Neural cell (in vitro differentiated cells): ENCODE results near the gene PLXNA4. TPM values are rescaled to one million over a fixed set of nuclear protein-coding genes. Genes with fewer than 3 reads are reported as not detected.
A peak's percentile ranks its signal among the peaks of the same experiment; 100 is the strongest.

Experiments used
- H2AFZ ChIP-seq: fragments of 200-600, 300-800 bp; sonication (generic), shearing (Covaris generic); 2 replicates; pipeline ENCODE4 v1.6.0; 2014; ENCODE audit warnings: low read depth, mild to moderate bottlenecking, antibody characterized with exemption, low read length, moderate library complexity
- H3F3A ChIP-seq: fragments of 200-600 bp; shearing (Covaris generic); 2 replicates; pipeline ENCODE4 v1.6.1; 2016; ENCODE audit warnings: mild to moderate bottlenecking, moderate library complexity, mixed read lengths, antibody characterized with exemption, low read length; ENCODE audit not compliant: insufficient read depth, poor library complexity, severe bottlenecking
- H3K27ac ChIP-seq: fragments of 200-600, 300-800 bp; sonication (generic), shearing (Covaris generic); 2 replicates; pipeline ENCODE4 v1.5.1; 2014; ENCODE audit warnings: mild to moderate bottlenecking, low read length, moderate library complexity
- H3K27me3 ChIP-seq: fragments of 300-800, 200-600 bp; sonication (generic), shearing (Covaris generic); 2 replicates; pipeline ENCODE4 v1.6.0; 2014; ENCODE audit warnings: mild to moderate bottlenecking, low read depth, low read length, moderate library complexity; ENCODE audit not compliant: insufficient read depth
- H3K36me3 ChIP-seq: fragments of 300-800, 200-600 bp; sonication (generic), shearing (Covaris generic); 2 replicates; pipeline ENCODE4 v1.5.1; 2014; ENCODE audit warnings: mild to moderate bottlenecking, antibody characterized with exemption, low read length, moderate library complexity; ENCODE audit not compliant: insufficient read depth
- H3K4me2 ChIP-seq: fragments of 300-800, 200-600 bp; sonication (generic), shearing (Covaris generic); 2 replicates; pipeline ENCODE4 v1.6.0; 2014; ENCODE audit warnings: mild to moderate bottlenecking, low read length
- H3K4me3 ChIP-seq: fragments of 300-800, 200-600 bp; sonication (generic), shearing (Covaris generic); 2 replicates; pipeline ENCODE4 v1.5.1; 2014; ENCODE audit warnings: mild to moderate bottlenecking, low read length, moderate library complexity
- H3K79me2 ChIP-seq: fragments of 200-600 bp; shearing (Covaris generic); replicated peaks from 2 replicates; pipeline ENCODE4 v1.6.0; 2014; ENCODE audit warnings: mild to moderate bottlenecking, low read length, moderate library complexity; ENCODE audit not compliant: insufficient read depth
- H3K9ac ChIP-seq: fragments of 300-800, 200-600 bp; sonication (generic), shearing (Covaris generic); 2 replicates; pipeline ENCODE4 v1.6.1; 2016; ENCODE audit warnings: mild to moderate bottlenecking, low read length, mixed read lengths
- H3K9me2 ChIP-seq: fragments of 200-600 bp; shearing (Covaris generic); 2 replicates; pipeline ENCODE4 v1.6.1; 2016; ENCODE audit warnings: mild to moderate bottlenecking, low read length, mixed read lengths; ENCODE audit not compliant: insufficient read depth
- H3K9me3 ChIP-seq: fragments of 200-600, 300-800 bp; sonication (generic), shearing (Covaris generic); 2 replicates; pipeline ENCODE4 v1.6.1; 2016; ENCODE audit warnings: mild to moderate bottlenecking, mixed run types, low read length, moderate library complexity, mixed read lengths
- H4K20me1 ChIP-seq: fragments of 200-600 bp; shearing (Covaris generic); 2 replicates; pipeline ENCODE4 v1.6.1; 2016; ENCODE audit warnings: mild to moderate bottlenecking, mixed run types; ENCODE audit not compliant: insufficient read depth
- EP300 ChIP-seq: fragments of 450-650 bp; conservative IDR thresholded peaks from 2 replicates; pipeline ENCODE4 v1.6.1; 2014; ENCODE audit warnings: antibody characterized with exemption, mild to moderate bottlenecking, moderate library complexity; ENCODE audit not compliant: poor library complexity, severe bottlenecking
- EZH2 ChIP-seq: fragments of 200-600, 300-800 bp; shearing (Covaris generic), sonication (generic); IDR thresholded peaks from 2 replicates; pipeline ENCODE4 v1.6.1; 2014; ENCODE audit warnings: antibody characterized with exemption, low read length, borderline replicate concordance, mild to moderate bottlenecking; ENCODE audit not compliant: insufficient read depth, poor library complexity, severe bottlenecking
- MXI1 ChIP-seq: fragments of 450-650 bp; conservative IDR thresholded peaks from 2 replicates; pipeline ENCODE4 v1.6.1; 2014; ENCODE audit warnings: antibody characterized with exemption, mild to moderate bottlenecking; ENCODE audit not compliant: poor library complexity, severe bottlenecking
- POLR2AphosphoS5 ChIP-seq: IDR thresholded peaks from 2 replicates; pipeline ENCODE4 v1.6.1; 2012
- RAD21 ChIP-seq: fragments of 450-650 bp; conservative IDR thresholded peaks from 2 replicates; pipeline ENCODE4 v1.6.1; 2014; ENCODE audit warnings: antibody characterized with exemption, mild to moderate bottlenecking, moderate library complexity
- SMC3 ChIP-seq: fragments of 450-650 bp; conservative IDR thresholded peaks from 2 replicates; pipeline ENCODE4 v1.6.1; 2014; ENCODE audit warnings: antibody characterized with exemption, mild to moderate bottlenecking, moderate library complexity; ENCODE audit not compliant: poor library complexity
- TAF1 ChIP-seq: IDR thresholded peaks from 2 replicates; pipeline ENCODE4 v1.6.1; 2012; ENCODE audit warnings: low read depth
- polyA plus RNA-seq: library from polyadenylated mRNA; depleted of rRNA; stranded (reverse); fragments of >200 nt; gene quantifications from 2 replicates; pipeline ENCODE4 v1.2.3, GENCODE V29; 2014
- TF ChIP-seq, protein P1 (sequence below): IDR thresholded peaks from 2 replicates; pipeline ENCODE4 v1.6.1; 2012; ENCODE audit warnings: borderline replicate concordance
- TF ChIP-seq, protein P2 (sequence below): fragments of 450-650 bp; IDR thresholded peaks from 2 replicates; pipeline ENCODE4 v1.5.1; 2014; ENCODE audit warnings: antibody characterized with exemption, mild to moderate bottlenecking, moderate library complexity; ENCODE audit not compliant: poor library complexity, severe bottlenecking

The PLXNA4 gene
- polyA plus RNA-seq, 1 donor from 2014 or later, result 7.2 TPM

DNA sequence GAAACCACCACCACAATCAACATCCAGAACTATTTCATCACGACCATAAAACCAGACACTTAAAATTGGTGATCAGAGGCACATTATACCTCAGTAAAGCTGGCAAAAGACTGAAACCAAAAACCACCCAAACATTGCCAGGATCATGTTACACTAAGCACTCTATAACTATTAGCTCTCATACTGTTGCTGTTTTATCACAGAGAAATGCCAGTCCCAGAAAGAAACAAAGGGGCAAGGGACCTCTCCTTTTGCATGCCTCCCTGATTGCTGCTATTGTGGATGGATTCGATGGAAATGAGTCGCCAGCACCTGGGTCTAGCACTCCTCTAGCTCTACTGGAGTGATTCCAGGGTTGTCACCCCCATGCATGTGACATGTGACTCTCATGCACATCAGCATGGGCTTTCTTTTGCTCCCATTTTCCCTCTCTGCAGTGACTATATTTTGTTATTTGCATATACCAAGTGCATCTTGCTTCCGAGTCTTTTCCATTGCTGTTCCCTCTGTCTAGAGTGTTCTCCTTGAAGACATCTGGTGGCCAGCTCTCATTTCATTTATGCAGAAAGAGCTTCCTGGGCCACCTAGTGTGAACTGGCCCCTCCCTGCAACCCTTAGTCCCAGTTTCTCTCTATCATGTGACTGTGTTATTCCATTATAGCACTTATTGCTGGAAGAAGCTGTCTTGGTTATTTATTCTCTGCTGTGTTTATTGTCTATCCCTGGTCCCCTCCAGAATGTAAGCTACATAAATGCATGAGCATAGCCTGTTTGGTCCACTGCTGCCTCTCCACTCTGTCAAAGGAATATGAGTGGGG lies 300.6 kb downstream of the PLXNA4 start:
- Histone ChIP-seq H3K9me3 (no peaks in the 10 kb centered on the region), H3K9ac (no peak overlapping the region), H4K20me1 (no peaks in the 10 kb centered on the region), H3K27me3 (peaks cover 12% of the 10 kb centered on the region), H3K36me3 (no peaks in the 10 kb centered on the region), H3K27ac (no peak overlapping the region), H3F3A (no peaks in the 10 kb centered on the region), H3K4me3 (no peak overlapping the region), H3K79me2 (no peaks in the 10 kb centered on the region), H3K4me2 (no peak overlapping the region), H3K9me2 (no peaks in the 10 kb centered on the region), H2AFZ (no peak overlapping the region)
- TF ChIP-seq EZH2 (no peak), SMC3 (no peak), EP300 (no peak), MXI1 (no peak)
- TF ChIP-seq, protein P1, sequence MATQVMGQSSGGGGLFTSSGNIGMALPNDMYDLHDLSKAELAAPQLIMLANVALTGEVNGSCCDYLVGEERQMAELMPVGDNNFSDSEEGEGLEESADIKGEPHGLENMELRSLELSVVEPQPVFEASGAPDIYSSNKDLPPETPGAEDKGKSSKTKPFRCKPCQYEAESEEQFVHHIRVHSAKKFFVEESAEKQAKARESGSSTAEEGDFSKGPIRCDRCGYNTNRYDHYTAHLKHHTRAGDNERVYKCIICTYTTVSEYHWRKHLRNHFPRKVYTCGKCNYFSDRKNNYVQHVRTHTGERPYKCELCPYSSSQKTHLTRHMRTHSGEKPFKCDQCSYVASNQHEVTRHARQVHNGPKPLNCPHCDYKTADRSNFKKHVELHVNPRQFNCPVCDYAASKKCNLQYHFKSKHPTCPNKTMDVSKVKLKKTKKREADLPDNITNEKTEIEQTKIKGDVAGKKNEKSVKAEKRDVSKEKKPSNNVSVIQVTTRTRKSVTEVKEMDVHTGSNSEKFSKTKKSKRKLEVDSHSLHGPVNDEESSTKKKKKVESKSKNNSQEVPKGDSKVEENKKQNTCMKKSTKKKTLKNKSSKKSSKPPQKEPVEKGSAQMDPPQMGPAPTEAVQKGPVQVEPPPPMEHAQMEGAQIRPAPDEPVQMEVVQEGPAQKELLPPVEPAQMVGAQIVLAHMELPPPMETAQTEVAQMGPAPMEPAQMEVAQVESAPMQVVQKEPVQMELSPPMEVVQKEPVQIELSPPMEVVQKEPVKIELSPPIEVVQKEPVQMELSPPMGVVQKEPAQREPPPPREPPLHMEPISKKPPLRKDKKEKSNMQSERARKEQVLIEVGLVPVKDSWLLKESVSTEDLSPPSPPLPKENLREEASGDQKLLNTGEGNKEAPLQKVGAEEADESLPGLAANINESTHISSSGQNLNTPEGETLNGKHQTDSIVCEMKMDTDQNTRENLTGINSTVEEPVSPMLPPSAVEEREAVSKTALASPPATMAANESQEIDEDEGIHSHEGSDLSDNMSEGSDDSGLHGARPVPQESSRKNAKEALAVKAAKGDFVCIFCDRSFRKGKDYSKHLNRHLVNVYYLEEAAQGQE, result no peak

DNA sequence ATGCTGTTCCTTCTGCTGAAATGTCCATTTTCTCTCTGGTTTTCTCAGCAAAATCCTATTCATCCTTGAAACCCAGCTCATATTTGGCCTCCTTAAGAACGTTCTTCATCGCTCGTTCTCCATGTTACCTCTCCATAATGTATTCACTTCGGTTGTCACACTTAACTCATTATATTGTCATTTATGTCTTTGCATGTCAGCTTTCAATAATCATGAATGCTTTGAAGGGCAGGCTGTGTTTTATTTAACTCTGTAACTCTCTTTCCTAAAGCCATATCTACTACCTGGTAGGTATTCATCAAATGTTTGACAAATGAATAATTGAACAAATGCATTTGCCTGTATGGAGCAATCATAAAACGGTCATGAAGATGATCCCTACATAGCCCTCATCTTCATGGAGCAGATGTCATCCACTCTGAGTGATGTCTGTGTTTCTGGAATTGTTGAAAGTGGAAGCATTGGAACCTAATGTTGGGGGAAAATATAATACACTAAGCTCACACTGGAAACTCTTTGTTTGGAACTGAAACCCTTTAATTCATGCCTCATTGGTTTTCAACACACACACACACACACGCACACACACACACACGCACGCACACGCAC lies 303.4 kb downstream of the PLXNA4 start:
- peak overlapping the region; percentile 32 for H3K4me3 ChIP-seq
- H3F3A ChIP-seq, result no peaks in the 10 kb centered on the region
- TF ChIP-seq EP300, result peak; percentile 99
- TF ChIP-seq, protein P2, sequence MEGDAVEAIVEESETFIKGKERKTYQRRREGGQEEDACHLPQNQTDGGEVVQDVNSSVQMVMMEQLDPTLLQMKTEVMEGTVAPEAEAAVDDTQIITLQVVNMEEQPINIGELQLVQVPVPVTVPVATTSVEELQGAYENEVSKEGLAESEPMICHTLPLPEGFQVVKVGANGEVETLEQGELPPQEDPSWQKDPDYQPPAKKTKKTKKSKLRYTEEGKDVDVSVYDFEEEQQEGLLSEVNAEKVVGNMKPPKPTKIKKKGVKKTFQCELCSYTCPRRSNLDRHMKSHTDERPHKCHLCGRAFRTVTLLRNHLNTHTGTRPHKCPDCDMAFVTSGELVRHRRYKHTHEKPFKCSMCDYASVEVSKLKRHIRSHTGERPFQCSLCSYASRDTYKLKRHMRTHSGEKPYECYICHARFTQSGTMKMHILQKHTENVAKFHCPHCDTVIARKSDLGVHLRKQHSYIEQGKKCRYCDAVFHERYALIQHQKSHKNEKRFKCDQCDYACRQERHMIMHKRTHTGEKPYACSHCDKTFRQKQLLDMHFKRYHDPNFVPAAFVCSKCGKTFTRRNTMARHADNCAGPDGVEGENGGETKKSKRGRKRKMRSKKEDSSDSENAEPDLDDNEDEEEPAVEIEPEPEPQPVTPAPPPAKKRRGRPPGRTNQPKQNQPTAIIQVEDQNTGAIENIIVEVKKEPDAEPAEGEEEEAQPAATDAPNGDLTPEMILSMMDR, result no peak
- TF ChIP-seq SMC3, result peak; percentile 24
- TF ChIP-seq, protein P1, result peak; percentile 97
- TF ChIP-seq RAD21, result no peak
- TF ChIP-seq POLR2AphosphoS5, result peak; percentile 85
- TF ChIP-seq MXI1, result no peak
- TF ChIP-seq EZH2, result no peak
- no peak for TF ChIP-seq TAF1
- H2AFZ ChIP-seq, result no peak overlapping the region
- no peaks in the 10 kb centered on the region for H4K20me1 ChIP-seq
- H3K9me3 ChIP-seq, result no peaks in the 10 kb centered on the region
- H3K79me2 ChIP-seq, result no peaks in the 10 kb centered on the region
- no peaks in the 10 kb centered on the region for H3K36me3 ChIP-seq
- H3K4me2 ChIP-seq, result no peak overlapping the region
- H3K9ac ChIP-seq, result peak overlapping the region; percentile 2
- no peaks in the 10 kb centered on the region for H3K9me2 ChIP-seq
- peaks cover 17% of the 10 kb centered on the region for H3K27me3 ChIP-seq
- H3K27ac ChIP-seq, result peak overlapping the region; percentile 56
